Fibroblast of gingiva (primary cell): ENCODE results near the gene IFNA1.
A peak's percentile ranks its signal among the peaks of the same experiment; 100 is the strongest.
"Not testable (repeated sequence)": the region's sequence is repeated elsewhere in the genome, so short reads cannot be mapped to it uniquely, and the experiment has no call there.

ENCODE experiments used
- DNase-seq: peaks from one replicate; pipeline ENCODE4 v3.0.0-alpha.2; 2011; ENCODE audit warnings: low read depth

The IFNA1 gene

DNA sequence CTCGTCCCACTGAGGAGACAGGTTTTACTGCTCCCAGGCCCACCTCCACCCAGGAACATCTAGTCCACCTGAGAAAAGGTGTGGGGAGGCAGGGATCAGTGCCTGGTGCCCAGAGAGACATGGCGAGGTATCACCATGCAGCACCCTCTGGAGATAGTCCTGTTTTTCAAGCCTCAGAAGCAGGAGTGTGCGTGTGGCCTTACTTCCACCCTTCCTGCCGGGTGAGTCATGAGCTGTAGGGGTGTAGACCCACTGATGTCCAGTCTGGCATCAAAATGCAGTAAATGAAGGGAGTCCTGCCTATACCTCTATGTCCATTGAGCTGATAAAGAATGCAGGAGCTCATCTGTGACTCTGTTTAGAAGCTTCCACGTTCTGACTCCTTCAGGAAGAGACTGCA lies 9.1 kb downstream of the IFNA1 start:
- not testable (repeated sequence) for DNase-seq

DNA sequence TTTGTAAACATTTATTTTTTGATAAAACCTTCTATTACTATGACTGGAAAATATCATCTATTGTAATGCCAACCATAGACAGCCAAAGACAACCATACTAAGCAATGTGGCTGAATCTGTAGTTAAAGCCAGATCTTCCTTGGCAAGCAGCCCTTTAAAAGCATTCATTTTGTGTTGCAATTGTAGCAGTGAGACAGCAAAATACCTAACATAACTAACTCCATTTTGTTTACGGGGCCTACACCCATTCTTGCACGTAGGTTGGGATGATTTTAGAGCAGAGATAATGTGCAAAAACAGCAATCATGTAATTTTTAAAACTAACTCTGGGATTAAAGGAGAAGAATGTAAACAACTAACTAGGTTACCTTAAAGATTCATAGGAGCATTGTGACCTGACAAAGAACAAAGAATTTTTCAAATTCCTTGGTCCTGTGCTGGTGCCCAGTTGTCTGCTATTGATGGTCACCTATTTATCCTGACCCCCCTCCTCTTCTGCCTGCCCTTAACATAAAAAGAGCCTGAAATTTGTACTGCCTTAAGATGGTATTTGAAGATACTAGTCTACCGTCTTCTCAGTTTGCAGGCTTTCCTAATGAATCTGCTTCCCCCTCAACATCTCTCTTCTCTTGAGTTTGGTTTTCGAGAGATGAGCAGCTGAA lies 10.6 kb downstream of the IFNA1 start:
- peak; percentile 61 for DNase-seq

- no peak for DNase-seq
Observed at GRCh38 chr9:21452681-21453080, 12.4 kb downstream of the IFNA1 start.

- DNase-seq = no peak
Observed at GRCh38 chr9:21454149-21454548, 13.9 kb downstream of the IFNA1 start.

DNA sequence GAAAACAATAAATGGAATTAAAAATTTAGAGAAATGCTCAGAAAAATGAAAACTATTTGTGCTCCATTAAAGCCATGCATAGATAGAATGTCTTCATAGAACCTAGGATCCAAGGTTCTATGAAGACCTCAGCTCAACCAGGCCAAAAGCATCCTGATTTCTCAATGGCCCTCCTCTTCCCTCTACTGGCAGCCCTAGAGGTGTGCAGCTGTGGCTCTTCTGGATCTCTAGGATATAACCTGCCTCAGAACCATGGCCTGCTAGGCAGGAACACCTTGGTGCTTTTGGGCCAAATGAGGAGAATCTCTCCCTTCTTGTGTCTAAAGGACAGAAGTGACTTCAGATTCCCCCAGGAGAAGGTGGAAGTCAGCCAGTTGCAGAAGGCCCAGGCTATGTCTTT lies 15.1 kb downstream of the IFNA1 start:
- DNase-seq = peak; percentile 18

DNA sequence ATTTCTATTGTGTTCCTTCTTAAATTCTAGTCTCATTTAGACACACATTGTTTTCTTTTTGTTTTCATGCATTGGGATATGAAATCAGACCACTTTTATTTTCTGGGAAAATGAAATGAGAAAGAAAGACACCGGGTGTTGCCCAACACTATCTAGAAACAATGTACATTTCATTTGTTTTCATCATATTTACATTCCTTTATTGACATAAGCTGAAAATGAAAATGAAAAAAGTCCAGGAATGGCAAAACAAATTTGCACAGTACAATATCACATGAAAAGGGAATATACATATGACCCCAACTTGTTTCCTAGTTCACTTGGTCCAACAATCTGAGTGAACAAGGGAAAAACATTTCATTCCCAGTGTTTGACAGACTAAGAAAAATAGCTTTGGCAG lies 21.1 kb downstream of the IFNA1 start:
- DNase-seq = no peak

DNA sequence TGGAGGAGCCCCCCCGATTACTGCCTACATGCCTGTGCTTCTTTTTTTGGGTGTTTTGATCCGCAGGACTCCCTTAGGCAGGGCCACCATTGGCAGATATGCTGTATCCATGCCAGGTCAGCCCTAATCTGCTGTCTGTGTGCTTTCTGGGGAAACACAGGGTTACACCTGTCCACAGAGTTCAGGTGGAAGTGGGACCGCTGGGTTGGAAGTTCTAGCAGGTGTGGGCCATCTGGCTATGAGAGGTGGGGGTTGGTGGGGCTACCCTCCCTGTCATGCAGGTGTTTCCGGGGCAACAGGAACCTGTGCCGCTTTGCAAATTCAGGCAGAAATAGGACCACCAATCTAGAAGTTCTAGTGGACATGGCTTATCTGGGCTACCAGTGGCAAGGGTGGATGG lies 24.9 kb downstream of the IFNA1 start:
- DNase-seq = no peak

DNA sequence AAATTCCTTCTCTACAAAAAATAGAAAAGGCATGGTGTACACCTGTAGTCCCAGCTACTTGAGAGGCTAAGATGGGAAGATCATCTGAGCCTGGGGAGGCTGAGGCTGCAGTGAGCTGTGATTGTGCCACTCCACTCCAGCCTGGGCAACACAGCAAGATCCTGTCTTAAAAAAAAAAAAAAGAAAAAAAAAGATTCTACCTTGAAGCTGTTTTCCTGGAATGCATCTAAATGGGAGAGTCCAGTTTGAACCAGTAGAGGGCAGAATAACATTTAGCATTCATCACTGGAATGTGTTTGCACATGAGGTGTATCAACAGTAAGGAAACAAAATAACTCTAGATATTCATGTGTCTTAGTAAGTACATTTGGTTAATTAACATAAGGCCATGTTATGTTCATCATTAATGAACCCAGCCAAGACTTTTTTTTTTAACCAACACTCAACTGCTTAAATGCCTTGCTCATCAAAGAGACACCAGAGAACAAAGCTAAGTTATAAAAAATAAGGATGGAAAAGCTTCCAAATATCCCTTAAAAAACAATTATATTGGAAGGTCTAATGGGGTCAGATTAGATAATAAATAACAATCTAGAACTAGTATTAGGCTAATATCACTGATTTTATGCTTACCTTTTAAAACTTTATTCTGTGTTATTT lies 25.8 kb downstream of the IFNA1 start:
- DNase-seq = peak; percentile 57

- DNase-seq = no peak
Observed at GRCh38 chr9:21470126-21470525, 29.9 kb downstream of the IFNA1 start.

GRCh38 chr9:21473236-21473635 lies 33.0 kb downstream of the IFNA1 start:
- DNase-seq = no peak

GRCh38 chr9:21477466-21477865 lies 37.2 kb downstream of the IFNA1 start:
- no peak for DNase-seq

DNA sequence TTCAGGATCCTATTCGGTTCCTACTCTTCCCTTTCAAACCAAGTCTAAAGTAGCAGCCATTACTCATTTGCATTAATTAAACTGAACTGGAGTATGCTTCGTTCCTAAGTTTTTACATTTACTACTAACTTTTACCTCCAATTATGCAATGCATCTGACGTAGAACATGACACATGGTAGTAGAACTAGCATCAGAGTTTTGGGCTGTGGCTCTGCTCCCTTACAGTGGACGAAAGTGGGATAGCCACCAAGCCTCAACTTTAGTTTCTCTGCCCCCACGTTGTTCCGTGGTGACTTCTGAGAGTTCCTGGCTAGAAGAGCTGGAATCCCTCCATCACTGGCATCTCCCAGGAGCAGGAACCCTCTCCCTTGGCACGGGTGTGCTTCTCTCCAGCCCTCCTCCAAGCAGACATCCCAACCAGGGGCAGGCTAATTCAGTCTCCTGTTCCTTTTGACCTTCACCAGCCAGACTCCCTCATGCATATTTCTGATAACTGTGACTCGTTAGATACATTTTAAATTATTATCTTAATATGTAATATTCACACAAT lies 39.0 kb downstream of the IFNA1 start:
- DNase-seq = no peak

DNA sequence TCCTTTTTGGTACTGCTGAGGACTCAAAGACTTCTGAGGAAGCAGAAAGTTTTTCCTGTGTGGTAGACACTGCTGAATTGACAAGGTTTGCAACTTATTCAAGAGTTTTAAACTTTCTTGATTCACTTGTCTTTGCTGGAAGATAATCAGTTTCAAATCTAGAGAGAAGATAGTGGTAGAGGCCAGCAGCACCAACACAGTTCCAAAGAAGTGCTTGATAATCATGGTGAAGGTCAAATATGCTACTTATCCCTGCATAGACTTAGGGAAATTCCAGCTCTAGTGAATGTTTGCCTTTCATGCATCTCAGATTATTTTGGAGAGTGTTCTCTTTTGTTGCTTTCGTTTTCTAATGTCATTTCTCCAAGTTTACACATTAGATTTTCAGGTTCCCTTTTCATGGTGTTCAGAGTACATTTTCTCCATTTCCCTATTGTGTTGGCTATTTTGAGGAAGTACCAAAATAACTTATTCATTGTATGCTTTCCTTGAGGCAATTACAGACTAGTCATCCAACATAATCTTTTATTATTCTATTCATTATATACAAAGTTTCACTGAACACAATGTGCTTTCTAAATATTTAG lies 41.3 kb downstream of the IFNA1 start:
- DNase-seq = no peak

DNA sequence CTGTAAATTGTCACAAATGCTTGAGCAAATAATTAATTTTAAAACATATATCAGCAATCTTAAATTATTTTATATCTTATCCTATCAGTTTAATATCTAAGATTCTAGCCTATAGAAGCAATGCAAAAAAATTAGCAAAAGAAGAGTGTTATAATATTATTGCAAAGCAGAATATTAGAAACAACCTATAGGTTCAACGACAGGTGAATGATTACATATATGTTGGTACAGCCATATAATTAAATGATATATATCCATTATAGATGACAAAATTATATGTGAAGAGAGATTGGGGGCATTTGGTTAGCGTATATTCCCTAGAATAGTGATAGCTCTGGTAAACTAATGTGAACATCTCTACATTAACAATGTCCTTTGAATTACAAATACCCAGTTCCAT lies 42.0 kb downstream of the IFNA1 start, which contains the start of gene IFNE:
TSS of gene IFNE (minus strand) at position 101 of the 400 bp plus-strand sequence. CDS start 619 bp downstream, outside the sequence.
- DNase-seq = no peak
